Measurements from ENCODE around the gene DDX5.
"Not testable (repeated sequence)": the region's sequence is repeated elsewhere in the genome, so short reads cannot be mapped to it uniquely, and the experiment has no call there.

Gene DDX5

DNA sequence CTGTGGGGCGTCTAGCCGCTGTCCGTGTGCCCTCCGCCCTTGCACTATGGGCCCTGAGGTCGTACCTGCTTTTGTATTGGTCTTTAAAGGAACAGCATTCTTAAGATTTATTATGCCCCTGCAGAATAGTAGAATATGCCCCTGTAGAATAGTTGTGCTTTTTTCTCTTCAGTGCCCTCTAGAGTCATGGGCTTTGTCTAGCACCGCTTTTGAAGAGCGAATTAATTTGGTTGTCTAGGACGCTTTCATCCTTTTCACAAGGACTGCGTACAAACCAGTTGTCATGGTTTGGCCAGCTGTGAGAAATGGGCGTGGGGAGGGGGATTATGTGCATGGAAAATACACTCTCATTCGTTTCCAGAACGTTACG lies 1.3 kb upstream of the DDX5 start:
- peak in 8 of 51 donors; percentile 15 to 83 (median 38) for DNase-seq

DNA sequence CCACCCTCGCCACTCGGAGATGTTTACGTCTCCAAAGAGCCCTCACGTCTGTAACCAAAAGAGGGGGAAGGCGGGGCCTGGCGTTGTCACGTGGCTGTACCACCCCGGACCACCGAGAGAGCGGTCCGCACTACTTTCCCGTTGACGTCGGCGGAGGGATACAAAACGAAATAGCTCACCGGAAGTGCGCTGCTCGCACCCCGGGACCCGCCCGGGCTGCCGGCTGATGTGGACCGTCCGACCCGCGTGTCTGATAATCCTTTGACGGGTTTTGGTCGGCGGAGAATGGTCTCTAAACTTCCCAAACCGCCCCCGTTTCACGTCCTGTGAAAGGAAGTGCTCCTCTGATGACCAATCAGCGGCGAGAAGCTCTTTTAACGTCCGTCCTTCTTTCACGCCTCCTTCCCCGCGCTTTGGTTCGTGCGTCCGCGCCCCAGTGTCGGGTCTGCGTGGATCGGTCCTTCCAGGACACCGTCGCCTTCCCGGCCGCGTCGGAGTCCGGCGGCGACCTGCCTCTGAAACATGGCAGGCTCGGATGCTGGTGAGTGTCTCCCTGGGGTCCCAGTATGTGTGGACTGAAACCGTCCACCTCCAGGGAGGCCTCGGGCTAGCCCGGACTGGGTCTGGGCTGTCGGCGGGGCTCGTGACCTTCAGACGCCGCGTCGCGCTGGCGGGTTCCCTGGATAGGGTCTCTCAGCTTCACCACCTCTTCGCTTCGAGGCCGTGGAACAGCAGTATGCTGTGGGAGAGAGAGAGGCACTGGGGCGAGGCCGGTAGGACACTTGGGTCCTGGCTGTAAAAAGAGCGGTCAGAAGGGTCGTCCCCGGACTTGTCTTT lies 705 bp upstream of the DDX5 start, which contains the start of gene CEP95:
Gene CEP95, plus strand, starts transcription at position 402 of the 837 bp plus-strand sequence. Its CDS starts 121 bp downstream, at position 523.
- peak; percentile 80 to 100 (median 97) for DNase-seq

DNA sequence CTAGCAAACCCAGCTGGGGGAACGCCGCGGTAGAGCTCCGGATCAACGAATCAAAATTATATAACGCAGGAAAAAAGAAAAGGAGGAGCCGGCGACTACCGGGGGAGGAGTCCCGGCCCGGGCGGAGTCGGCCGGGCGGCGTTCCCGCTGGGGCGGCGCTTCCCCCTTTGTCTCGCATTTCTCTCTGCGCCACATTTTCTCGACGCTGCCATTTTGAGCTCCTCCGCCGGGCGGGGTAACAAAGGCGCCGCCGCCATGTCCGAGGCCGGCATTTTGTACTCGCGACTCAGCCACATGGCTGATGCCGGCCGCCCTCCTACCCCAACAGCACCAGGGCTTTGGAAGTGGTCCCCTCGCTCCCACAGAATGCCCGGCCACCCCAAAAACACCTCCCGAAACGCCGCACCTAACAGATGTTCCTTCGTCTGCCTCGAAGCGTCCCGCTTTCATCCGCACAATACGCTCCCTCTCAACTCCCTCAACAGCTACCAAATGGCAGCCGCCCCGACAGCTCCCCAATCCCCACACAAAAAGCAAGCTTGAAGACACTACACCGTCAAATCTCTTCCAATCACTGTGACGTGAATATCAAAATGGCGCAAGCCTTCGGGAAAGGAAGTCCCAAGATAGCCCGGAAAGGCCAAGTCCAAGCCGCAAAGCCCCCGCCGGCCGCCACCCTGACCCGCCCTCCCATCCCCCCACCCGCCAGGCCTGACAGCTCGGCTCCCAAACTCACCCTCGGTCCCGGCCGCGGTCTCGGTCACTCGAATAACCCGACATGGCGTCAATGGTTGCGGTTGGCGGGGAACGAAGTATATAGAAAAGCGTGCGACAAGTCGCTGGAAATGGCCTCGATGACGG lies 519 bp downstream of the DDX5 start:
- peak; percentile 27 to 90 (median 79) for DNase-seq

DNA sequence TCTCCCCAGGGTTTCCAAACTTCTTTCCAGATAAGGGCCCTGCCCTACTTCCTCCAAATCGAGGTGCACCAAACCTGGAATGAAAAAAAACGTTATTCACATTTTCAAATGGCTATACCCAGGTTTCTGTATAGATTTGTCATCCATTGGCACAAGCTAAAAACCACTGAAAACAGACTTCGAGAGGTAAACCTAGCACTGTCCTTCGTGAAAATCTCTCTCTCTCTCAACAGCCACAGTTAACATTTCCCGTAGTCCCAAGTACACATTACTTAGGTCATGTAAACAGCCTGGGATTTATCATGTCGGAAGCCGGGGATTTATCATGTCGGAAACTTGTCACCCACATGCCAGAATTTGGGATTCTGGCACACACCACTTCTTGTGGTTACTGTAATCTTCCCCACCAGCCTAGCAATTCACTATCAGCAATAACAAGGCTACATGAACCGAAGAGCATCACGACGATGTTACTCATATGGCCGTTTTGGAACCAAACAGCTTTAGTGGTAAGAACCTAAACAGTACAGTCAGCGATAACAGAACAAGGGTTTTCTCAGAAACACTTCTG lies 1.2 kb downstream of the DDX5 start:
- DNase-seq, result no peak

DNA sequence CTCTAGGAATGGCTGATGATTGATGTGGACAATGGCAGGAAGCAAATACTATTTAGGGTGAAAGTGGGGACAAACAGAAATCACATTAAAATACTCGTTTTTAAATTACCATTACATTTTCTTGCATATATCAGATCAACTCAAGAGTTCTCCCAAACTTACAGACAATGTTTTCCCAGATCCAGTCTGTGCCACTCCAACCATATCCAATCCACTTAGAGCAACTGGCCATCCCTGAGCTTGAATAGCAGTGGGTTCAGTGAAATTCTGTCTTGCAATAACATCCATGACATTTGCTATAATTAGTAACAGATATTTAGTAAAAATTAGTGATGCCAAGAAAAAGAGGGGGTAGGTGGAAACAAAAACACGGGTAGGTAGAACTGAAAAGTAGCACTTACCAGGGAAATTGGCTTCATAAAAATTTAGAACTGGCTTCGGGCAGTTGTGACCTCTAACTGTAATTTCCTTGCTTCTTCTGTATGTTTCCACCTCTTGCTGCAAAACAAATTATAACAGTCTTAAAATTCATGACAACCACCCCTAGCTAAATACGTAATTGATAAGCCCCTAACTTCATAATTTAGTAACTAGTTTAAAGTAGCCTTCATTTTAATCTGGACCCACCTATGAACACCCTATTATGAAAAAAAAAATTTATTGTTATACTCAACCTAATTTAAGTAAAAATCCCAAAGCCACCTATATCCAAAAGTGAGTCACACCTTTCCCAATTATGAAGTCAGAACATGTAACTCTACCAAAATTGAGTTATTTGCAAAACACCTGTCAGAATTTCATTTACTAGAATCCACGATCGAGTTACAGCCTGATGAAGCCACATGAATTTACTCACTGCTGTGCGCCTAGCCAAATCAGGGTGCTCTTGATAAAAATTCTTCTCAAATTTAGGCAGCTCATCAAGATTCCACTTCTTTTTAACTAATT lies 2.0 kb downstream of the DDX5 start:
- no peak for DNase-seq

DNA sequence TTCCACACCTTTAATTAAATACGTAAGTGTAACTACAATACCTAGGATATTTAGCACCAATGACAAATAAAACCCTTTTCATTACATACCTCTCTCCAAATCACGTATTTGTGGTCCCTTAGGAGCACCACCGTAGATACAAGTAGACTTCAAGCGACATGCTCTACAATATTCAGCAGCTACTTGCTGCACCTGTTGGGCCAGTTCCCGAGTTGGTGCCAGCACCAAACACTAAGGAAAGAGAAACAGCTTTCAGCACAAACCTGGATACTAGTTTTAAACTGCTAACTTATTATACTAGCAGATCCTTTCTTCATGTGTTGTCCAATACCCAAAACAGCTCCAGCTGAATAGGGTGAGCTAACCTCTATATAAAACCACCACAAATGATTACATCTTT lies 2.7 kb downstream of the DDX5 start:
- DNase-seq, result no peak

DNA sequence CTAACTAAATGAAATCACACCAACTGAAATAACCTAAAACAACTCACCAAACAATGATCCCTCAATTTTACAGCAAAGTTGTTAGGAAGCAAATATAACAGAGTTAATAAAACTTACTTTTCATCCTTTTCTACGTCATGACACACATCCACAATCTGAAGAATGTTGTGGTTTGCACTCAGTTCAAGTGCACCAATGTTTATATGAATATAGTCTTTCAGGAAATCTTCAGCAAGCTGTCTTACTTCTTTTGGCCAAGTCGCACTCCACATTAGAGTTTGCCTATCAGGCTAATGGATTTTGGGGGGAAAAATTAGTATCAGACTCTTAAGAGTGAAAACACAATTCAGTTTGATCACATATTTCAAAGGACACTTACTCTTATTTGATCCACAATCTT lies 3.3 kb downstream of the DDX5 start:
- DNase-seq, result no peak

DNA sequence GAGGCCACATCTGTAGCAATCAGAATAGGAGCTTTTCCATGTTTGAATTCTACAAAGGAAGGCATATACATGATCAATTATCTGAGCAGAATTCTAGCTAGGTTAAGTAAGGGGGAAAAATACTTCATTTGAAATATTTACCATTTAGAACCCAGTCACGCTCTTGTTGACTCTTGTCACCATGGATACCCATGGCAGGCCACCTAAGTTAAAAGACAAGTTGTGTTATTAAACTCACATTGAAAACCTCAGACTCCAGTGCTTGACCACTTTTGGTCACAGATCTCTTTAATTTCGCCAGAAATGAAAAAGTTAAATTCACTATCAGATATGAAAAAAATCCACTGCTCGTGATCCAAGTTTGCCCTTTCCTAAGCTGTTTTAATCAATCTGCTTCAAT lies 4.1 kb downstream of the DDX5 start:
- DNase-seq, result no peak

DNA sequence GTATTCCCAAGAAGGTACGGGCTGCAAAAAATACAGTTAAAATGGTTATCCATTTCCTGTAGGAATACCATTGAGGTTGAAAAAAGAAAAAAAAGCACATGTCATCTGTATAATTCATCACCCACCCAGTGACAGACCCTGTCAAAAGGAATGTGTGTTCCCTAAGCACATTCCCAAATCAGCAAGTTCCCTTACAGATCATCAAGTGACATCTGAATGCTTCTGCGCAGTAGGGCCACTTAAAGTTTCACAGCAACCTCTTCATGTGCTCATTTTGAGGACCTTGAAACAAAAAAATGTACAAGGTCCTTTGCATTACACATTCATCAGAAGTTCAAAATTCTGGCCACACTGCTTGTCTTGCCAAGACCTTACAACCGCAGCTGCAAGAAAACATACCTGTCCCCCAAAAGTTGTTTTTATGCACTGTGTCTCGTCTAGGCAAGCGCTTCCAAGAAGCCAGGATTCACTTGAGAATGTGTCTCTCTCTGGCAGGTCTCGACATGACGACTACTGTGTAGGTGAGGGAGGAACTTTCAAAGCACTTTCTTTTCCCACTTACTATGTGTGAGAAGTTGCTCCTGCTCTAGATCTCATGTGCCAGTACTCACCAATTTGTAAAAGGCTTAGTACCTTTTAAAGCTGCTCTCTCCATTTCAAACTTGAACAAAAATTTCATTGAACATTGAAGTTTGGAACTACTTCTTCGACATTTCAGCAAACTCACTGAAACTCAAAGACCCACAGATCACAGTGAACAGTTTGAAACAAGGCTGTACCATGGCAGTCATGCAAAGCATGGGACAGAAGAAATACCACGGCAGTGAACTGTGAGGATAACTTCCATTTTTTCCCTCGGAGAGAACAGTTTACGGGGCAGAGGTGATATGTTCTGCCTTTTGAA lies 5.0 kb downstream of the DDX5 start:
- no peak for DNase-seq

DNA sequence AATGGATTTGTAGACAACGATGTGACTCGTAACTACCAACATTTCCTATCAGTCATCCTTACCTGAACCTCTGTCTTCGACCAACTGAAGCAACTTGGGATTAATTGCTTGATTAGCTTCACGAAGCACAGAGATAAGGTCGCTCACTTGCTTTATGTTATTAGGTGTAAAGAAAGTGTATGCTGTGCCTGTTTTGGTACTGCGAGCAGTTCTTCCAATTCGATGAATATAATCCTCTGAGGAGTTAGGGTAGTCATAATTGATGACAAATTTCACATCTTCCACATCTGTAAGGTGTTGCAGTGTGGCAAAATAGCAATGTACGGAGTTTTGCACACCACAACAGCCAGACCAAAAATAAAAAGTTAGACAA lies 5.6 kb downstream of the DDX5 start:
- no peak for DNase-seq

DNA sequence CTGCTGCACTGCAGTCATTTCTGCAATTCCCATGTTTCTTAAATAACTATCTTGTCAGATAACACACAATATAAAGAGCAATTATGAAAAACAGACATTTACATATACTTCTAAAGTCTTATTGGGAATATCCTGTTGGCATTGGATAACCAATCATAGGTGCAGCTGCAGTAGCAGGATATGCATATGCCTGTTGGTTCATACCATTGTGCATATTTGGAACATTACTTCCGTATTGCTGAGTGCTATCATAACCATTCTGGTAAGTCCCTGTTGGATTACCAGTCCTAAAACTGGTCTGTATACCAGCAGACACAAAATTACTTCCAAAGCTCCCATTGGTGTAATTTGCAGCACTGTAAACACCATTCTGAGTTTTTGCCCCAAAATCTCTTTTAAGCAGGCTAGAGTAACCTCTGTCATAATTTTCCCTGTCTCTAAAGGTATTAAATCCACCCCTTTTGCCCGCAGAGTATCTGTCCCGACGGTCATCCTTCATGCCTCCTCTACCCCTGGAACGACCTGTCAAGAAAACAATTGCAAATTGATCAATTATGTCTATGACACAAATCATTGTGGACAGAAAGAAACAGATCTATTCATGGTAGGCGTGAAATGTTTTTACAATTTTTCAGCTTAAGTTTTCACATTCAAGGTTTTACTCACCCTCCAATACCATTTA lies 6.1 kb downstream of the DDX5 start:
- no peak for DNase-seq

DNA sequence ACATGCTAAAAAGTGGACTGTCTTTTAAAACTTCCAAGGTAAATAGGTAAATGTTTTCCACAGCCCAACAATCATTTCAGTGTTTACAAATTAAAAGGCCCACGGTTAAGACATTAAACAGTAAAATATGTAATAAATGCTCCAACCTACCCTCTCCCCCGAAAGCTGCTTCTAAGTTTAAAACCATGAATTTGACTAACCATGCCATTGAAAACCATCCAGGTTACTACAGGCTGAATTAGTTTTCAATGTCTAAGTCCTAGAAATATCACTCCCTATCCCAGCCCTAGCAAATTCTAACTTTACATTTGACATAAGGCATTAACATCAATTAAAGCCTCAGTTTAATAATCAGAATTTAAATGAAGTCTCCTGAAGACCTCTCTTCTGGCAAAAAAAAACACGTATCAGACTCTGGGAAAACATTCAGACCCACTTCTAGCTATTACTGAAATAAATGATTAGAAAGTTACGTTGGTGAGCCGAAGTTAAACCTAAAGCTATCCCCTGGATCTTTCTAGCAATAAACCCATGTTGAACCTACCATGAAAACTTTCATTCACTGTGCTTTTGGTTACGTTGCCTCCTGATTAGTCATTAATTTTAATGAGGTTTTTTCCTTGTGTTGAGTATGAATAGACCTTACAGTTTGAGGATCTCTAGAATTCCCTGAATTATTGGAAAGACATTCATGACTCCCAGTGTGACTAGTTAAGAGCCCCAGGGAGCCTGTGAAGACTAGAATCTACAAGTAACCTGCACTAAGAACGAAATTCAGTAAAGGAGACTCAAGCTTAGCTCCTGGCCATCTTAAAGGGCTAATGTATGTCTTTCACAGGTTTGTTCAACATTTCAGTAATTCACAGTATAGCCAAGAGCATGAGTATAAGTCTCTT lies 7.5 kb downstream of the DDX5 start:
- DNase-seq, result no peak

DNA sequence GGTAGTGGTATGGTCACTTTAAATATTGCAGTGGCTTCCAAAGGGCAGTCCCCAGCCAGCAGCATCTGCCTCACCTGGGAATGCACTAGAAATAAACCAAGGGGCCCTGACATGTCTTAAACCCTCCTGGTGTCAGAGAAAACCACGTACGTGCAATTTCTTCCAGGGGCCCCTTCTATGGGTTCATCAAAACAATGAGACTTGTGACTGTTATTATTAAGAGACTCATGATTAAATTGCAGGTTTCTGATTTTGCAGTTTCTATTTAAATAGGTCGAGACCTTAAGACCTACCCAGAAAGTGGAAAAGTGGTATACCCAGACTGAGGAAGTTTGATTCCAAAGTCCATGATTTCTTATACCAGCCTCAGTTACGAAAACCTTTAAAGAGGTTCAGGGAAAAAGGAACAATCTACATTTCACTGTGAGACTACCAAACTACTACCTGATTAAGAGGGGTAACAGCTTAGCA lies 8.5 kb downstream of the DDX5 start:
- no peak for DNase-seq

DNA sequence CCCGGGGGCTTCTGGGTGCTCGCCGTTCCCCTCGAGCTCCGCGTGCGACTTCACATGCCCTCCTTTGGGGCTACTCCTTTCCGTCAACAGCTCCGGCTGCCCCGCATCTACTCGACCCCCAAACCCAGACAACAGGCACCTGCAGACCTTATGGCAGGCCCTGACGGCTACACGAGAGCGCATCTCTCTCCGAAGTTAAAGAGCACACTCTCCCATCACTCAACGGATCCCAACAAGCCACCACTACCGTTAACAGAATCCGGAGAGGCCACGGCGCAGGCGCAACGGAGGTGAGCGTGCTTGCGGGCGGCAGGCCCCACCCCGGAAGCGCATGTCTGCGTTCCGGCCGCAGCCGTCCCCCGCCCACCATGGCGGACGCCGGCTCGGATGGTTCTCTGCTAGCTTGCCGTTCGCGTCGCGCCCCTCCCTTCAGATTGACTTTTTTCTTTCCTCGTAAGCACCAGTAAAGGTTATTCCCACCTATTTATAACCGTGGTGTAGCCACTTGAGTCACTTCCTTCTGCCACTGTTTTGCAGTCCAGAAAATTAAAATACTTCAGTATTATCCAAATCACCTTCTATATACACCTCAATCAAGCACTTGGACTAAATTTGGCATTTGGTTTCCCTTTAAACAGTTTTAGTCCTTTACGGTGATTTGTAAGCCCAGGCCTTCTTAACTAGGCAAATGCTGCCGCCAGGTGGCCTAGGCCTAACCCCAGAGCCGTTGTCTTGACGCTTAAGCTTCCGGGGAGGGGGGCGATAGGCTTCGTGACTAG lies 9.1 kb downstream of the DDX5 start, which contains the start of gene POLG2:
Gene POLG2, minus strand, starts transcription at position 269 of the 779 bp plus-strand sequence. Its CDS starts 86 bp downstream, at position 183.
- peak; percentile 52 to 92 (median 81) for DNase-seq

DNA sequence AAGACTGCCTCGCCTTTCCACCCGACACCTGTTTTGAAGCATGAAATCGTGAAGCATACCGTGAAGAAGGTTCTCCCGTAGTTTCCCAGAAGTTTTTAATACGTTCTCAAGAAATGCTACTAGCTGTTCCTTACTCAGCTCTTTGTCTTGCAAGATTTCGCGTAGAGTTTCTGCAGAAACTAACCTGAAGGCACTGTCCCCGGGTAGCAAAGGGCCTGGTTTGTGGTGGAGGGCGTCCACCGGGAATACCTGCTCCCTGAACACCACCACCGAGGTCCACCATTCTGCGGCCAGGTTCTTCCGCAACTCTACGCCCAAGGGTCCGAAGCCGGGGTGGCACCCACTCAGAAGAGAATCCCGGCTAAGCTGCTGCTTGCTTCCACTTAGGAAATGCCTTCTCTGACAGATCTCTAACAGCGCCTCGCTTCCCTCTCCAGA lies 9.7 kb downstream of the DDX5 start:
- DNase-seq, result peak in 2 of 51 donors; percentile 48 to 56

DNA sequence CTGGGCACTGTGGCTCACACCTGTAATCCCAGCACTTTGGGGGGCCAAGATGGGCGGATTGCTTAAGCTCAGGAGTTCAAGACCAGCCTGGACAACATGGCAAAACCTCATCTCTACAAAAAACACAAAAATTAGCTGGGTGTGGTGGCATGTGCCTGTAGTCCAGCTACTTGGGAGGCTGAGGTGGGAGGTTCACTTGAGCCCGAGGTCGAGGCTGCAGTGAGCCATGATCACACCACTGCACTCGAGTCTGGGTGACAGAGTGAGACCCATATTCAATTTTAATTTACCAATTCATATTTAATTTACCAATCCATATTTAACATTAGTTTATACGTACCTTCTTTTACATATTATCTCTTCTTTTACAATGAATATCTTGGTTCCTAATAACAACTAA lies 10.8 kb downstream of the DDX5 start:
- not testable (repeated sequence) for DNase-seq

DNA sequence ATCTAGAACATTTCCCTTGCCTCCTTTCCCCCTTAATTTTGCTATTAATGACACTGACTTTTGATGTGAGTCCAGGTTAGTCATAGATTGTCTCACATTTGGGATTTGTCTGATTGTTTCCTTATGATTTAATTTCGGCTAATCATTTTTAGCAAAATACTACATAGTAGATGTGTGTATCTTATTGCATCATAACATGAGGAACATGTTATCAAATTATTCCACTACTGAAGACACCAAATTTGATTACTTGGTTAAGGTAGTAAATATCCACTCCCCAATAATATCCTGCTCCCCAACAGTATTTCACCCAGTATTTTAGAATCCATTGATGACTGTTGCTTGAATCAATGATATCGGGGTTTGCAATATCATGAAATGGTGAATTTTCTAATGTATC lies 12.0 kb downstream of the DDX5 start:
- no peak for DNase-seq

Data from hypothalamus (tissue), 51 donors.